Lung (tissue), 12 donors: ENCODE measurements around the gene CBFA2T2. TPM values are rescaled to one million over a fixed set of nuclear protein-coding genes. Genes with fewer than 3 reads are reported as not detected.

ENCODE experiments used
- ATAC-seq: fragments of 200-7000 bp; cut with Tn5 transposase; one replicate; pipeline ENCODE4 v1.9.1; 2020; ENCODE audit warnings: moderate number of reproducible peaks; ENCODE audit not compliant: insufficient read depth, low FRiP score
- DNase-seq, 3 donors: peaks; one replicate each; pipeline ENCODE4 v3.0.0-alpha.2; 2013 to 2017
- H3K27ac ChIP-seq, 2 donors: one replicate each; pipeline ENCODE4 v1.5.1; 2013; ENCODE audit warnings: mild to moderate bottlenecking in 2 of 2, moderate library complexity in 2 of 2, control low read depth in 1 of 2, inconsistent platforms in 1 of 2, low read depth in 1 of 2, low read length in 1 of 2
- H3K27me3 ChIP-seq, 3 donors: one replicate each; pipeline ENCODE4 v1.5.1; 2013; ENCODE audit warnings: low read length in 2 of 3; ENCODE audit not compliant: control insufficient read depth in 3 of 3, insufficient read depth in 3 of 3
- H3K36me3 ChIP-seq, 4 donors: one replicate each; pipeline ENCODE4 v1.5.1; 2013; ENCODE audit warnings: low read length in 4 of 4, mild to moderate bottlenecking in 1 of 4, moderate library complexity in 1 of 4; ENCODE audit not compliant: control insufficient read depth in 4 of 4, insufficient read depth in 4 of 4
- H3K4me1 ChIP-seq, 5 donors: one replicate each; pipeline ENCODE4 v1.5.1; 2013; ENCODE audit warnings: low read length in 5 of 5, mild to moderate bottlenecking in 2 of 5, moderate library complexity in 1 of 5; ENCODE audit not compliant: control insufficient read depth in 5 of 5, insufficient read depth in 5 of 5
- H3K4me3 ChIP-seq: one replicate; pipeline ENCODE4 v1.5.1; 2013; ENCODE audit warnings: mild to moderate bottlenecking, control low read depth, moderate library complexity
- H3K9ac ChIP-seq, 2 donors: one replicate each; pipeline ENCODE4 v1.5.1; 2013; ENCODE audit warnings: low read length in 2 of 2, control low read depth in 1 of 2; ENCODE audit not compliant: insufficient read depth in 1 of 2
- H3K9me3 ChIP-seq, 4 donors: one replicate each; pipeline ENCODE4 v1.5.1; 2013; ENCODE audit warnings: low read length in 3 of 4, mild to moderate bottlenecking in 1 of 4, moderate library complexity in 1 of 4; ENCODE audit not compliant: control insufficient read depth in 4 of 4, insufficient read depth in 3 of 4
- WGBS, 2 donors: extraction: QIAGEN DNeasy Blood & Tissue Kit; methylation state at CpG; one replicate each; pipeline ENCODE4 v1.1.7; 2013; 5-methylcytosine and 5-hydroxymethylcytosine counted together
- polyA plus RNA-seq, 2 donors: library from polyadenylated mRNA; stranded (reverse); fragments of 200-250 nt; gene quantifications; one replicate each; pipeline ENCODE4 v1.2.1, GENCODE V29; 2013
- total RNA-seq, 2 donors: library from RNA; depleted of rRNA in 1 of 2; stranded (reverse); fragments of >200 nt in 1 of 2; gene quantifications; one replicate each; pipeline ENCODE4 v1.2.1, GENCODE V29; 2014 to 2021
- TF ChIP-seq, protein P1 (sequence below): IDR thresholded peaks from 2 replicates; pipeline ENCODE4 v1.5.1; 2012; ENCODE audit warnings: mild to moderate bottlenecking; ENCODE audit errors: control extremely low read depth, extremely low read depth
- donor health status: control.
- donor health status: control.
- donor health status: Bipolar disorder and iron deficiency.
- donor health status: healthy.
- donor health status: DM: yes; HTN: yes; CAD: no.

The CBFA2T2 gene
- total and polyA plus RNA-seq, 4 donors: 5.1 to 19.1 (median 8.2) TPM

DNA sequence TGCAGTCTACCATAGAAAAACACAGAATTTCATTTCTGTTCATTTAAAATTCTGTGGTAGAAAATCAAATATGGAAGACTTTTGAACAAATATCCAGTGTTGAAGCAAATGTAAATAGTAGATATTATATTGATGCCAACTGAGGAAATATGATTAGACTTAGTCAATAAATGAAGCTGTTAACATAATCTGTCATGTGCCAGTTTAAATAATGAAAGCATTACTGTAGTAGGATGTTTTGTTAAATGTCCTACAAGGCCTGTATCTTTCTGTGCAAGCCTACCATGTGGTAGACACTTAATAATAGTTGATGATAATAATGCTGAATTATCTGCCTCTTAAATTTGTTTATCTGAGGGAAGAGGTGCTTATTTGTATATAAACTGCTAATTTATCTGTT lies 55.9 kb downstream of the CBFA2T2 start:
- TF ChIP-seq, protein P1, sequence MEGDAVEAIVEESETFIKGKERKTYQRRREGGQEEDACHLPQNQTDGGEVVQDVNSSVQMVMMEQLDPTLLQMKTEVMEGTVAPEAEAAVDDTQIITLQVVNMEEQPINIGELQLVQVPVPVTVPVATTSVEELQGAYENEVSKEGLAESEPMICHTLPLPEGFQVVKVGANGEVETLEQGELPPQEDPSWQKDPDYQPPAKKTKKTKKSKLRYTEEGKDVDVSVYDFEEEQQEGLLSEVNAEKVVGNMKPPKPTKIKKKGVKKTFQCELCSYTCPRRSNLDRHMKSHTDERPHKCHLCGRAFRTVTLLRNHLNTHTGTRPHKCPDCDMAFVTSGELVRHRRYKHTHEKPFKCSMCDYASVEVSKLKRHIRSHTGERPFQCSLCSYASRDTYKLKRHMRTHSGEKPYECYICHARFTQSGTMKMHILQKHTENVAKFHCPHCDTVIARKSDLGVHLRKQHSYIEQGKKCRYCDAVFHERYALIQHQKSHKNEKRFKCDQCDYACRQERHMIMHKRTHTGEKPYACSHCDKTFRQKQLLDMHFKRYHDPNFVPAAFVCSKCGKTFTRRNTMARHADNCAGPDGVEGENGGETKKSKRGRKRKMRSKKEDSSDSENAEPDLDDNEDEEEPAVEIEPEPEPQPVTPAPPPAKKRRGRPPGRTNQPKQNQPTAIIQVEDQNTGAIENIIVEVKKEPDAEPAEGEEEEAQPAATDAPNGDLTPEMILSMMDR: no peak
- Histone ChIP-seq H3K9me3 (no peaks in the 10 kb centered on the region), H3K27me3 (no peaks in the 10 kb centered on the region), H3K9ac (no peak overlapping the region), H3K27ac (no peak overlapping the region), H3K4me3 (no peak overlapping the region), H3K4me1 (peaks cover 2 to 7% (median 6%) of the 10 kb centered on the region in 5 donors), H3K36me3 (peaks cover 0 to 3% (median 1%) of the 10 kb centered on the region in 4 donors)
- ATAC-seq (no peak), DNase-seq (no peak)

DNA sequence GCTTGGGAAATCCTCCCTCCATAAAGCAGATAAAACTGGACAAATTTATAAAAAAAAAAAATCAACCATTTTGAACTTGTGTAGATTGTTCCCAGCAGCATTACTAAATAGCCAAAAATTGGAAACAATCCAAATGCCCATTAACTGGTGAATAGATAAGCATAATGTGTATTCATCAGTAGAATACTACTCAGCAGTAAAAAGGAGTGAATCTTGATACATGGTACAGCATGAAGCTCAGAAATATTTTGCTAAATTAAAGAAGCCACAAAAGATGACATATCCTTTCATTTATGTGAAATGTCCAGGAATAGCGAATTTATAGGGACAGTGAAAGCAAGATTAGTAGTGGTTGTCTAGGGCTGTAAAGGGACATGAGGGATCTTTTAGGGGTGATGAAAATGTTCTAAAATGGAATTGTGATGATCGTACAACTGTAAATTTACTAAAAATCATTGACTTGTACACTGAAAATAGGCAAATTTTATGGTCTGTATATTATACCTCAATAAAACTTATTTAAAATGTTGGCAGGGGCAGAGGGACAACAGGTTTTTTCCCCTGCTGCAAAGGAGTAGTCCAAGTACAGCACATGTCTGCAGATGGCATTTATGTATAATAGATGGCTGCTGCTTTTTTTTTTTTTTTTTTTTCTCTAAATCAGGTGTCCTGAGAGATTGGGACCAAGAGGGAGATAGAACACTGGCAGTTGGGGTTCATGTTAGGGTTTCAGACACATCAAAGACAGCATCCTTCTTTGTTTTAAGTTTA lies 59.5 kb downstream of the CBFA2T2 start:
- TF ChIP-seq, protein P1: no peak
- Histone ChIP-seq H3K4me1 (peaks cover 0 to 4% (median 0%) of the 10 kb centered on the region in 5 donors), H3K9me3 (no peaks in the 10 kb centered on the region), H3K9ac (no peak overlapping the region), H3K27me3 (no peaks in the 10 kb centered on the region), H3K4me3 (no peak overlapping the region), H3K36me3 (peaks cover 0 to 5% (median 1%) of the 10 kb centered on the region in 4 donors), H3K27ac (no peak overlapping the region)
- WGBS, 2 donors: 96 to 98% methylated on average over 2 of the region's 2 CpGs
- no peak for ATAC-seq
- no peak for DNase-seq

DNA sequence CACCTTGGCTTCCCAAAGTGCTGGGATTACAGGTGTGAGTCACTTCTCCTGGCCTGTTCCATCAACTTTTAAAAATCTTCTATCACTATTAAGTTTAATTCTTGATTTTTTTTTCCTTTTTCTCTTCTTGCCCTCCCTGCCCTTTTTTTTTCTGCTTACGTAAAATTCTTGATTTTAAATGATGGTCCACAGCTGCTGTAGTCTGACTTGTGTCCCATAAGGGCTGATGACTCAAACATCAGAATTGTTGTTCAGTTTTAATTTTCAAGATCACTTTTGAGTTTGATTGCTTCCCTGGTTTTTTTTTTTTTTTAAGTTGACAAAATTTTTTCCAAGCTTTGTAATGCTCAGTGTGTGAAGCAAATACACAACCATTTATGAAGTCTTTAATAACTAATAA lies 61.9 kb downstream of the CBFA2T2 start:
- TF ChIP-seq, protein P1: no peak
- ATAC-seq: no peak
- 86 to 95% methylated on average over 1 of the region's 1 CpG for WGBS, 2 donors

More for the DNA sequence above, 61.9 kb downstream of the CBFA2T2 start:
- Histone ChIP-seq H3K36me3 (peaks cover 0 to 11% (median 1%) of the 10 kb centered on the region in 4 donors), H3K27me3 (no peaks in the 10 kb centered on the region), H3K9me3 (no peaks in the 10 kb centered on the region), H3K27ac (no peak overlapping the region), H3K4me1 (peaks cover 0 to 23% (median 2%) of the 10 kb centered on the region in 5 donors), H3K9ac (no peak overlapping the region), H3K4me3 (no peak overlapping the region)
- DNase-seq: no peak
